Neural cell (in vitro differentiated cells): ENCODE measurements around the gene C16orf89.

Experiments
- EP300 ChIP-seq: fragments of 450-650 bp; conservative IDR thresholded peaks from 2 replicates; pipeline ENCODE4 v1.6.1; 2014; ENCODE audit warnings: antibody characterized with exemption, mild to moderate bottlenecking, moderate library complexity; ENCODE audit not compliant: poor library complexity, severe bottlenecking
- EZH2 ChIP-seq: fragments of 200-600, 300-800 bp; shearing (Covaris generic), sonication (generic); IDR thresholded peaks from 2 replicates; pipeline ENCODE4 v1.6.1; 2014; ENCODE audit warnings: antibody characterized with exemption, low read length, borderline replicate concordance, mild to moderate bottlenecking; ENCODE audit not compliant: insufficient read depth, poor library complexity, severe bottlenecking
- POLR2AphosphoS5 ChIP-seq: IDR thresholded peaks from 2 replicates; pipeline ENCODE4 v1.6.1; 2012

DNA sequence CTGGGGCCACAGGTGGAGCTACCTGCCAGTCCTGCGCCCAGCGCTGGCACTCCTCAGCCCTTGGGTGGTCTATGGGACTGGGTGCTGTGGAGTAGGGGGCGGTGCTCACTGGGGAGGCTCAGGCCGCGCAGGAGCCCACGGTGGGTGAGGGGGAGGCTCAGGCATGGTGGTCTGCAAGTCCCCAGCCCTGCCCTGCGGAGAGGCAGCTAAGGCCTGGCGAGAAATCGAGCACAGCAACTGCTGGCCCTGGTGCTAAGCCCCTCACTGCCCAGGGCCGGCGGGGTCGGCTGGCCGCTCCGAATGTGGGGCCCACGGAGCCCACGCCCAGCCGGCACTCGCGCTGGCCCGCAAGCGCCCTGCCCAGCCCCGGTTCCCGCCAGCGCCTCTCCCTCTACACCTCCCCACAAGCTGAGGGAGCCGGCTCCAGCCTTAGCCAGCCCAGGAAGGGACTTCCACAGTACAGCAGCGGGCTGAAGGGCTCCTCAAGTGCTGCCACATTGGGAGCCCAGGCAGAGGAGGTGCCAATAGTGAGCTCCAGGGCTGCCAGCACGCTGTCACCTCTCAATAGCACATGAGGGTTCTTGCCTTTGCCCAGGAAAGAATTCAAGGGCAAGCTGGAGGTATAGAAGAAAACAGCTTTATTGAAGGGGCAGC is 42.9 kb upstream of the C16orf89 start:
- TF ChIP-seq EP300 (no peak), EZH2 (no peak), POLR2AphosphoS5 (no peak)
